ENCODE data around the gene MRPL47.

Gene MRPL47

DNA sequence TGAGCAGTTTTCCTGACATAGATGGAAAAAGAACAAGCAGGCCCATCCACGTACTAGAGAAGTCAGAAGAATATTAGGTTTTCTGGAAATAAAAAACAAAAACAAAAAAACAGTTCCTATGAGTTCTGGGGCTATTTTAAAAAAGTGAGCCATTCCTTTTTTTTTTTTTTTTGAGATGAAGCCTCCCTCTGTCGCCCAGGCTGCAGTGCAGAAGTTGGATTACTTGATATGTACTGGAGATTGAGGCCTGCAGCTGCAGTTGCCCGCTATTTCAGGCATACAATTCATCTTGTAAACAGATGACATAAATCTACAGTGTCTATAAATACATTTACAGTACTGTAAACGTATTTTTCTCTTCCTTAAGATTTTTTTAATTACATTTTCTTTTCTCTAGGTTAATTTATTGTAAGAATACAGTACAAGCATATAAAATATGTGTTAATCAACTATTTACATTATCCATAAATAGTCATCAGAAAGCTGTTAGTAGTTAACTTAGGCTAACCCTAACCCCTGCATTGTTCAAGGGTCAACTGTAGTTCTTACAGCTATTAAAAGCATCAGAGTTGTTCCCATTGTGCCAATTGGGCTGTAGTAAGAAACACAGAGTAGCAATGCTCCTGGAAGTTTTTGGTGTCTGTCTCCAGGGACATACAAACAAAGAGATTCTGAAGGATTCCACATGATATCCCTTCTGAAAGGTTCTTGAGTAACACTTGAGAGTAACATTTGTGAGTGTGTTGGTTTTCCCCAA, 52.9 kb downstream of the MRPL47 start:
- TF ChIP-seq ZFX (IDR thresholded peaks at IDR 0.05; ENCODE audit: borderline replicate concordance) = no peak
- TF ChIP-seq, protein P1, sequence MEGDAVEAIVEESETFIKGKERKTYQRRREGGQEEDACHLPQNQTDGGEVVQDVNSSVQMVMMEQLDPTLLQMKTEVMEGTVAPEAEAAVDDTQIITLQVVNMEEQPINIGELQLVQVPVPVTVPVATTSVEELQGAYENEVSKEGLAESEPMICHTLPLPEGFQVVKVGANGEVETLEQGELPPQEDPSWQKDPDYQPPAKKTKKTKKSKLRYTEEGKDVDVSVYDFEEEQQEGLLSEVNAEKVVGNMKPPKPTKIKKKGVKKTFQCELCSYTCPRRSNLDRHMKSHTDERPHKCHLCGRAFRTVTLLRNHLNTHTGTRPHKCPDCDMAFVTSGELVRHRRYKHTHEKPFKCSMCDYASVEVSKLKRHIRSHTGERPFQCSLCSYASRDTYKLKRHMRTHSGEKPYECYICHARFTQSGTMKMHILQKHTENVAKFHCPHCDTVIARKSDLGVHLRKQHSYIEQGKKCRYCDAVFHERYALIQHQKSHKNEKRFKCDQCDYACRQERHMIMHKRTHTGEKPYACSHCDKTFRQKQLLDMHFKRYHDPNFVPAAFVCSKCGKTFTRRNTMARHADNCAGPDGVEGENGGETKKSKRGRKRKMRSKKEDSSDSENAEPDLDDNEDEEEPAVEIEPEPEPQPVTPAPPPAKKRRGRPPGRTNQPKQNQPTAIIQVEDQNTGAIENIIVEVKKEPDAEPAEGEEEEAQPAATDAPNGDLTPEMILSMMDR (IDR thresholded peaks at IDR 0.05) = no peak
- no peak overlapping the region for H3K27ac ChIP-seq

DNA sequence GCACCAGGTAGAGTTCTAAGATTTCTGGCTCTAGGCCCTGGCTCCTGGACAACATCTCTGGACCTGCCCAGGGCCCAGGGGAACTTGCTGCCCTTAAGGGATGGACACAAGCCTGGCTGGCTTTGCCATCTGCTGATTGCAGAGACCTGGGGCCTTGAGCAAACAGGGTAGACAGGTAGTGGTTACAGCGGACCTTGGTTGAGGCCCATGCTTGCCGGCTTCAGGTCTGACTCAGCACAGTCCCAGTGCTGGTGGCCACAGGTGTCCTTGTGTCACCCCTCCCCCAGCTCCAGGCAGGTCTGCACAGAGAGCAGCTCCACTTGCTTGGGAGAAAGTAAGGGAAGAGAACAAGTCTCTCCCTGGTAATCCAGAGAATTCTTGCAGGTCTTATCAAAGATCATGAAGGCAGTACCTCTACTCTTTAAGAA, 57.6 kb downstream of the MRPL47 start:
- no peak for TF ChIP-seq ZFX (IDR thresholded peaks at IDR 0.05; ENCODE audit: borderline replicate concordance)
- TF ChIP-seq, protein P1 (IDR thresholded peaks at IDR 0.05) = no peak
- H3K27ac ChIP-seq = no peak overlapping the region

DNA sequence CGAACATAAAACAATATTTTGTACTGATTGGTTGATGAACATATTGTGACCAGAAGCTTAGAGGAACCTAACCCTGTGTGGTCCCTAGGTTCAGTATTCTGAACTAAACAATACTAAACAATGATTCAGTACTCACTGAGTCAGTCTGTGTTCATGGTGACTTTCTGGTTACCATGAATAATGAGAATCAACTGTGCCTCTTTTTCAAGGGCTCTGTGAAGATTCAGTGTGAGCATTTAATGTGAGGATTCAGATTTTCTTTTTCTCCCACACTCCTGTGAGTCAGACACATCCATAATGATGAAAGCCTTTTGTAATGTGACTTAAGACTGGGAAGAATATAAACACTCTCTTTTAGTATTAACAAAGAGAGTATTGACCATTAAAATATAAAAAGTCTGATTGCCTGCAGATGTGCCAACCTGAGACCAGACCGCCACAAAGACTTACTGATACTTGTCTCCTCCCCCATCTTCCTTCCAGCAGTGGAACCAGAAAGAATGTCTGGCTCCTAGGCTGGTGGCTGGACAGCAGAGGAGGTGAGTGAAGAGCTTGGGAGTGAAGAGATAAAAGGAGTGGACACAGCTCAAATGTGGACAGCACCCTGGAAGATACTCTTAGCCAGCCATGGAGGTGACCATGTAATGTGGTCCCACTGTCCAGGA, 59.3 kb downstream of the MRPL47 start:
- H3K27ac ChIP-seq = no peak overlapping the region
- TF ChIP-seq, protein P1 (IDR thresholded peaks at IDR 0.05) = no peak

DNA sequence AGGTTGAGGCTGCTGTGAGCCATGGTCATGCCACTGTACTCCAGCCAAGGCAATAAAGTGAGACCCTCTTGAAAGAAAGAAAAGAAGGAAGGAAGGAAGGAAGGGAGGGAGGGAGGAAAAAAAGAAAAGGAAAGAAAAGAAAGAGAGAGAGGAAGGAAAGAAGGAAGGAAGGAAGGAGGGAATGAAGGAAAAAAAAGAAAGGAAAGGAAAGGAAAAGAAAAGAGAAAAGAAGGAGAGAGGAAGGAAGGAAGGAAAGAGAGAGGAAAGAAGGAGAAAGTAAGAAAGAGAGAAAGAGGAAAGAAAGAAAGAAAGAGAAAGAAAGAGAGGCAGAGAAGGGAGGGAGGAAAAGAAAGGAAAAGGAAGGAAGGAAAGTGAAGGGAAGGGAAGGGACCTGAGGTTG, 62.1 kb downstream of the MRPL47 start:
- no peak overlapping the region for H3K27ac ChIP-seq
- TF ChIP-seq, protein P1 (IDR thresholded peaks at IDR 0.05) = no peak
- TF ChIP-seq ZFX (IDR thresholded peaks at IDR 0.05; ENCODE audit: borderline replicate concordance) = no peak

DNA sequence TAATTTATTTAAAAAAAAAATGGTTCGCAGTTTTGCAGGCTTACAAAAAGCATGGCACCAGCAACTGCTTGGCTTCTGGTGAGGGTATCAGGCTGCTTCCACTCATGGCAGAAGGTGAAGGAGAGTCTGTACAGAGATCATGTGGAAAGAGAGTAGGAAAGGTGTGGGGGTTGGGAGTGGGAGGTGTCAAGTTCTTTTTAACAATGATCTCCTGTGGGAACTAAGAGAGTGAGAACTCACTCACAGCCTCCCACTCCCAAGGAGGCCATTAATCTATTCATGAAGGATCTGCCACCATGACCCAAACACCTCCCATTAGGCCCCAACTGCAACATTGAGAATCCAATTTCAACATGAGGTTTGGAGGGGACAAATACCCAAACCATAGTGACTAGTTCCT, 62.8 kb downstream of the MRPL47 start:
- no peak for TF ChIP-seq ZFX (IDR thresholded peaks at IDR 0.05; ENCODE audit: borderline replicate concordance)
- TF ChIP-seq, protein P1 (IDR thresholded peaks at IDR 0.05) = no peak

DNA sequence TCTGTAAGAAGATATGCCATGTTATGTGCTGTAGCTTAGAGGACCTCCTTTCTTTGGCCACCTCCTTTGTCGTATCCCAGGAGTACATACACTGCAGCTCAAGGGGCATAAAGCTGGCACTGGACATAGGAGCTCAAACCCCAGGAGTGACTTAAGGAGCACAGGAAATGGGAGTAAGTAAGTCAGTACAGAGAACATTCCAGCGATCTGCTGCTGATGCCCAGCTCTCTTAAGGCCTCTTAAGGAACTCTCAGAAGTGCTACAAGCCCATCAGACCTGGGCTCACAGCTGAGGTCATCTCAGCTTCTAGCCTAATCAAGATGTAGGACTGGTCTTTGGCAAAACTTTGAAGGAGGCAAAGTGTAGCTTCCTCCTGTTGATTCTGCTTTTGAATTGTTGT, 63.3 kb downstream of the MRPL47 start:
- TF ChIP-seq ZFX (IDR thresholded peaks at IDR 0.05; ENCODE audit: borderline replicate concordance) = no peak
- TF ChIP-seq, protein P1 (IDR thresholded peaks at IDR 0.05) = no peak
- H3K27ac ChIP-seq = no peak overlapping the region

More for the DNA sequence above, 62.8 kb downstream of the MRPL47 start:
- H3K27ac ChIP-seq = no peak overlapping the region
